GM12891 (cell line): ENCODE results near the gene SRCAP.

Experiments used
- POLR2A ChIP-seq: IDR thresholded peaks from 2 replicates; pipeline ENCODE4 v1.6.1; 2011; ENCODE audit warnings: low read depth, low read length, control low read depth
- POLR2AphosphoS5 ChIP-seq: IDR thresholded peaks from 2 replicates; pipeline ENCODE4 v1.6.1; 2011; ENCODE audit warnings: low read depth, low read length, control low read depth

DNA sequence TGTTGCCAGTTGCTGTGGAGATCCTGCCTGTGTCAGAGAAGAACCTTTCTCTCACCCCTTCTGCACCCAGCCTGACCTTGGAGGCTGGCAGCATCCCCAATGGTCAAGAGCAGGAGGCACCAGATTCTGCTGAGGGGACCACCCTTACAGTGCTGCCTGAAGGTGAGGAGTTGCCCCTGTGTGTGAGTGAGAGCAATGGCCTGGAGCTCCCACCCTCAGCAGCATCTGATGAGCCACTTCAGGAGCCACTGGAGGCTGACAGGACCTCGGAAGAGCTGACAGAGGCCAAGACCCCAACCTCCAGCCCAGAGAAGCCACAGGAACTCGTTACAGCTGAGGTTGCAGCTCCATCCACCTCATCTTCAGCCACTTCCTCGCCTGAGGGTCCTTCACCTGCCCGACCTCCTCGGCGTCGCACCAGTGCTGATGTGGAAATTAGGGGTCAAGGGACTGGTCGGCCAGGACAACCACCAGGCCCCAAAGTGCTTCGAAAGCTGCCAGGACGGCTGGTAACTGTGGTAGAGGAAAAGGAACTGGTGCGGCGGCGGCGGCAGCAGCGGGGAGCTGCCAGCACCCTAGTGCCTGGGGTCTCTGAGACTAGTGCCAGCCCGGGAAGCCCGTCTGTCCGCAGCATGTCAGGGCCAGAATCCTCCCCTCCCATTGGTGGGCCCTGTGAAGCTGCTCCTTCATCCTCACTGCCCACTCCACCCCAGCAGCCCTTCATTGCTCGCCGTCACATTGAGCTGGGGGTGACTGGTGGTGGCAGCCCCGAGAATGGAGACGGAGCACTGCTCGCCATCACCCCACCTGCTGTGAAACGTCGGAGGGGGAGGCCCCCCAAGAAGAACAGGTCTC, 39.0 kb downstream of the SRCAP start:
- TF ChIP-seq POLR2AphosphoS5 (no peak), POLR2A (no peak)
